NOMO-1 (cell line): ENCODE measurements around the gene IL22RA1.

Experiments used
- DNase-seq, 2 experiments: peaks; one replicate each; lab custom pipeline; 2025; ENCODE audit not compliant: unreplicated experiment in 2 of 2; lab: John Stamatoyannopoulos, UW

The IL22RA1 gene

GRCh38 chr1:24142546-24143534 is at the start of gene IL22RA1:
IL22RA1 (minus strand) TSS chr1:24143140; CDS start chr1:24143082, 58 bp downstream.
- DNase-seq = no peak

GRCh38 chr1:24191860-24192259 is 48.9 kb upstream of the IL22RA1 start:
- peak; percentile 19 to 70 for DNase-seq

- DNase-seq = peak; percentile 42 to 54
Observed at GRCh38 chr1:24190983-24191461, 48.1 kb upstream of the IL22RA1 start.

- DNase-seq = peak; percentile 31 to 39
Observed at GRCh38 chr1:24189528-24189927, 46.6 kb upstream of the IL22RA1 start.

GRCh38 chr1:24186993-24187790 is 44.3 kb upstream of the IL22RA1 start, which contains the start of gene IFNLR1:
IFNLR1 (minus strand) TSS chr1:24187289; CDS start chr1:24187248, 41 bp downstream.
- peak; percentile 47 to 66 for DNase-seq

- DNase-seq = no peak
Observed at GRCh38 chr1:24186711-24186992, 43.7 kb upstream of the IL22RA1 start.

- DNase-seq = no peak
Observed at GRCh38 chr1:24186031-24186710, 43.2 kb upstream of the IL22RA1 start.

GRCh38 chr1:24185076-24185475 is 42.1 kb upstream of the IL22RA1 start:
- no peak for DNase-seq

- DNase-seq = no peak
Observed at GRCh38 chr1:24182061-24182460, 39.1 kb upstream of the IL22RA1 start.

- no peak for DNase-seq
Observed at GRCh38 chr1:24181619-24182018, 38.7 kb upstream of the IL22RA1 start.

- no peak for DNase-seq
Observed at GRCh38 chr1:24180676-24181075, 37.7 kb upstream of the IL22RA1 start.

- no peak for DNase-seq
Observed at GRCh38 chr1:24179251-24179840, 36.4 kb upstream of the IL22RA1 start.

- DNase-seq = no peak
Observed at GRCh38 chr1:24178407-24178806, 35.5 kb upstream of the IL22RA1 start.

- no peak for DNase-seq
Observed at GRCh38 chr1:24177161-24177560, 34.2 kb upstream of the IL22RA1 start.

- DNase-seq = no peak
Observed at GRCh38 chr1:24175033-24175755, 32.3 kb upstream of the IL22RA1 start.

- peak; percentile 59 to 90 for DNase-seq
Observed at GRCh38 chr1:24173638-24174575, 31.0 kb upstream of the IL22RA1 start.

GRCh38 chr1:24172598-24172997 is 29.7 kb upstream of the IL22RA1 start:
- no peak for DNase-seq

GRCh38 chr1:24169286-24169685 is 26.3 kb upstream of the IL22RA1 start:
- no peak for DNase-seq

GRCh38 chr1:24168245-24168644 is 25.3 kb upstream of the IL22RA1 start:
- no peak for DNase-seq
